Left renal cortex interstitium (tissue), 4 donors: Measurements from ENCODE around the gene YBX2. TPM values are rescaled to one million over a fixed set of nuclear protein-coding genes. Genes with fewer than 3 reads are reported as not detected.

Experiments used
- DNase-seq, 4 donors: peaks; one replicate each; pipeline ENCODE4 v3.0.0-alpha.2; 2013; ENCODE audit warnings: low read depth in 4 of 4, low spot score in 2 of 4, missing footprints in 1 of 4
- polyA plus RNA-seq, 4 donors: library from polyadenylated mRNA; unstranded; fragments of 120-200 nt; gene quantifications; one replicate each; pipeline ENCODE4 v1.2.1, GENCODE V29; 2013; ENCODE audit not compliant: insufficient read length in 4 of 4

Gene YBX2
- polyA plus RNA-seq, 4 donors: 2.5 to 5.3 (median 3.1) TPM

GRCh38 chr17:7306911-7307685, 12.7 kb upstream of the YBX2 start, which contains the start of gene EIF5A:
TSS of gene EIF5A (plus strand) at chr17:7307628. CDS start at chr17:7309636, 2,008 bp downstream.
- peak; percentile 99 to 100 (median 100) for DNase-seq

- no peak for DNase-seq
Measured at GRCh38 chr17:7304179-7304578, 9.7 kb upstream of the YBX2 start.

- DNase-seq: no peak
Measured at GRCh38 chr17:7296189-7296861, 1.9 kb upstream of the YBX2 start.

GRCh38 chr17:7295230-7296180, 1.1 kb upstream of the YBX2 start:
- no peak for DNase-seq

DNA sequence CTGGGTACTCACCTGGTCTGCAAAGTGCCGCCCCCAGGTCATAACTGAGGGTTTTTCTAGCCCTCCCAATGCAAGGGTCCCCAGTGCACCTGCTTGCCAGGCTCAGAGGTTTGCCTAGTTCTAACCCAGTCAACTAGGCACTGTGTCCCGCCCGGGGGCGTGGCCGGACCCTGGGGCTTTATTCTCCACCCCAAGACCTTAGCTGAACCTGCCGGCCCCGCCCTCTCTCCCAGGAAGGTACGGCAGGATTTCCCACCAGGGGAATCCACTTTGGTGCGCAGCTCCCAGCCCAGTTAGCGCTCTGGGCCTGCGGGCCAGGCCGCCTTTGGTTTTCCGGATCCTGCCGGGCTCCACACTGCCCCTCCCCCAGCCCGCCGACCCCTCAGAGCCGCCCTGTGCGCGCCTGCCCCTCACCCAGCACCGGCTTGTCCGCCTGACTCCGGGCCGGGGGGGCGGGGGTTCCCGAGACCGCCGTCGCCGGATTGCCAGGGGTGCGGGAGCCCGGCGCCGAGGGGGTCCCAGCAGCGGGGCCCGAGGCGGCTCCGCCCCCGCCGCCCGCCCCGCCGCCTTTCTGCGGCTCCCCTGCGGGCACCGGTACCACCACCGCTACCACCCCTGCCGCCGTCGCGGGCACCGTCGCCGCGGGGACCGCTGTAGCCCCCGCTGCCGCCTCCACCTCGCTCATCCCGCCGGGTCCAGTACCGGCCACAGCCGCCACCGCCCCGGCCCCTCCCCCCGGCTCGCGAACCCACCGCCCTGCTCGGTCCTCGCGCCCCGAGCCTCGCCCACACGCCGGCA, 424 bp downstream of the YBX2 start:
- DNase-seq: no peak

DNA sequence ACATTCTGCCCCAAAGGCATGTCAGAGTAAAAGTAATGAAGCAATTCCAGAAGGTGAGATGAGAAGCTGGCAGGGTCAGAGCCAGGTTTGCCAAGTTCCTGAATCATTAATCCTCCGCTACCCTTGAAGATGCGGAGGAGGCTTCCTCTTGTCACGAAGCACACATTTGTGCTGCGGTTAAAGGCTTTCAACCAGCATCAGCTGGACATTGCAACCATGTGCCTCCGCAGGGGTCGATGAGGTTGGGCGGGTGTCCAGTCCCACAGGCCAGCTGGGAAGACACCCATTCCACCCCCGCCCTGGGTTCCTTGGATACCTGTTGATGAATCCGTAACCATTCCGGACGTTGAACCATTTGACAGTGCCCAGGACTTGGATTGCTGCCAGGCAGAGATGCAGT, 1.3 kb downstream of the YBX2 start:
- DNase-seq: no peak

- no peak for DNase-seq
Measured at GRCh38 chr17:7292729-7293128, 1.7 kb downstream of the YBX2 start.

DNA sequence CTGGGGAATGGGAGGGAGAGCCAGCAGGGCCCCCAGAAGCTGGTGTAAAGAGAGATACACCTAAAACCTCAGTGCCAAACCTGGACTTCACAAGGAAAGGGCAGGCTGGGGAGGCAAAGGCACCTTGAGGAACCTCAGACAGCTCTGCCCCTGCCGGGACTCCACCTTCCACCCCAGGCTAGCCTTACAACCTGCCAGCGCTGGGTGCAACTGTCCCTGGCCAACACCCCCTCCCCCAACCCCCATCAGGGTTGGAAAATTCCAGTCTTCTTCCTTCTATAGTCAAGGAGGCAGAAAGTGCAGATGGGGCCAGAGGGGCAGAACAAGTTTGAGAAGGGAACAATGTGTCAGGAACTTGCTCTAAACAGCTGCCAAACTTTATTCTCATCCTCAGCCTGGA, 2.2 kb downstream of the YBX2 start:
- no peak for DNase-seq

DNA sequence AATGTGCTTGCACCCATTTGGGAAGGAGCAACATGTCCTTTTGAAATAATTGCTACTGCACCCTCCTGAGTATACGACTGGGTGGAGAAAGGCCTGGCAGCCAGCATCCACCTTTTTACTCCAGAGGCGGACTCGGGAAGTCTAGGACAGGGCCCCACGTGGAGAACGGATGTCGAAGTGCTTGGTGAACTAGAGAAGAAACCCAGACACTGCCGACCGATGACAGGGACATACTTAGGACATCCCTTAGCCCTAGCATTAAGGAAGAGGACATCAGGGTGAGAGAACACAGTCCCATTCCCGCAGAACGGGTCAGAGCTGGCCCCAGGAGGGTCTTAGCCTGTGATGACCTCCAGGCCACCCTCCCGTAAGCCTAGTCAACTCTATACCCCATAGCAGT, 3.8 kb downstream of the YBX2 start:
- DNase-seq: no peak

DNA sequence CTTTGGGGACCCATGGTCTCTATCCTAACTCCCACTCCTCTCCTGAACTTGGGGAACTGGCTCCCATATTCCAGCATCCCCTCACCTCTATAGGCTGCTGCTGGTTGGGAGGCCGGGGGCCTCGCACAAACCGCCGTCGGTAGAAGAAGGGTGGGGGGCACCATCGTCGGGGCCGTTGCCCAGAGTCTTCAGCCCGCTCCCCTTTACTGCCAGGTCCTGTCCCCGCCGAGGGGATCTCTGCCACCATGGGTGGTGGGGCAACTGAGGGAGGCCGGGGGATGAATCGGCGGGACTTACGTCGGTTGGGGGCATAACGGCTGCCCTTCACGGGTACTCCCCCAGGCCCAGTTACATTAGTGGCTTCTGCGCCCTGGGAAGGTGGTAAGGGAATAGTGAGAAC, 4.3 kb downstream of the YBX2 start:
- DNase-seq: no peak

GRCh38 chr17:7289256-7290032, 5.0 kb downstream of the YBX2 start:
- DNase-seq: no peak

GRCh38 chr17:7285679-7286078, 8.8 kb downstream of the YBX2 start:
- DNase-seq: no peak

DNA sequence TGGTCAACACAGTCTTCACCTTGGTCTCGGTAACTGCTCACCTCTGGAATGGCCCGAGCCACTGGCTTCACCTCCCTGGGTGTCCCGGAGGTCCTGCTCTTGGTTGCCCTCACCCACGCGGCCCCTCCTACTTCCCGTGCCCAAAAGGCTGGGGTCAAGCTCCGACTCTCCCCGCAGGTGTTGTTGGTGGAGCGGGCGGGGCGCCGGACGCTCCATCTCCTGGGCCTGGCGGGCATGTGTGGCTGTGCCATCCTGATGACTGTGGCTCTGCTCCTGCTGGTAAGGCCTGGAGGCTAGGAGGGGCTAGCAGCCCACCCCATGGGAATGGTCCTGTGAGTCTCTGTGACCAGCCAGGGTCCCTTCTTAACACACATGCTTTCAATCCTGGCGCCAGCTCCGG, 9.5 kb downstream of the YBX2 start:
- DNase-seq: no peak

DNA sequence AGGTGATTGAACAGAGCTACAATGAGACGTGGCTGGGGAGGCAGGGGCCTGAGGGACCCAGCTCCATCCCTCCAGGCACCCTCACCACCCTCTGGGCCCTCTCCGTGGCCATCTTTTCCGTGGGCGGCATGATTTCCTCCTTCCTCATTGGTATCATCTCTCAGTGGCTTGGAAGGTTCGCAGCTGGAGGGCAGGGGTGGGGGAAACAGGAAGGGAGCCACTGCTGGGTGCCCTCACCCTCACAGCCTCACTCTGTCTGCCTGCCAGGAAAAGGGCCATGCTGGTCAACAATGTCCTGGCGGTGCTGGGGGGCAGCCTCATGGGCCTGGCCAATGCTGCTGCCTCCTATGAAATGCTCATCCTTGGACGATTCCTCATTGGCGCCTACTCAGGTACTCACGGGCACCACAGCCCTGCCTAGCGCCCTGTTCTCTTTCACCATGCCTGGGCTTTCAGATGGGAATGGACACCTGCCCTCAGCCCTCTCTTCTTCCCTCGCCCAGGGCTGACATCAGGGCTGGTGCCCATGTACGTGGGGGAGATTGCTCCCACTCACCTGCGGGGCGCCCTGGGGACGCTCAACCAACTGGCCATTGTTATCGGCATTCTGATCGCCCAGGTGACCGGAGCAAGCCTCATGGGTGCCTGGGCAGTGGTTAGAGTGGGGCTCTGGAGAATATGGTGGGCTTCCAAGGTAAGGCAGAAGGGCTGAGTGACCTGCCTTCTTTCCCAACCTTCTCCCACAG, 10.8 kb downstream of the YBX2 start:
- DNase-seq: no peak

- no peak for DNase-seq
Measured at GRCh38 chr17:7282752-7283321, 11.6 kb downstream of the YBX2 start.

GRCh38 chr17:7281953-7282751, 12.3 kb downstream of the YBX2 start:
- DNase-seq: no peak

DNA sequence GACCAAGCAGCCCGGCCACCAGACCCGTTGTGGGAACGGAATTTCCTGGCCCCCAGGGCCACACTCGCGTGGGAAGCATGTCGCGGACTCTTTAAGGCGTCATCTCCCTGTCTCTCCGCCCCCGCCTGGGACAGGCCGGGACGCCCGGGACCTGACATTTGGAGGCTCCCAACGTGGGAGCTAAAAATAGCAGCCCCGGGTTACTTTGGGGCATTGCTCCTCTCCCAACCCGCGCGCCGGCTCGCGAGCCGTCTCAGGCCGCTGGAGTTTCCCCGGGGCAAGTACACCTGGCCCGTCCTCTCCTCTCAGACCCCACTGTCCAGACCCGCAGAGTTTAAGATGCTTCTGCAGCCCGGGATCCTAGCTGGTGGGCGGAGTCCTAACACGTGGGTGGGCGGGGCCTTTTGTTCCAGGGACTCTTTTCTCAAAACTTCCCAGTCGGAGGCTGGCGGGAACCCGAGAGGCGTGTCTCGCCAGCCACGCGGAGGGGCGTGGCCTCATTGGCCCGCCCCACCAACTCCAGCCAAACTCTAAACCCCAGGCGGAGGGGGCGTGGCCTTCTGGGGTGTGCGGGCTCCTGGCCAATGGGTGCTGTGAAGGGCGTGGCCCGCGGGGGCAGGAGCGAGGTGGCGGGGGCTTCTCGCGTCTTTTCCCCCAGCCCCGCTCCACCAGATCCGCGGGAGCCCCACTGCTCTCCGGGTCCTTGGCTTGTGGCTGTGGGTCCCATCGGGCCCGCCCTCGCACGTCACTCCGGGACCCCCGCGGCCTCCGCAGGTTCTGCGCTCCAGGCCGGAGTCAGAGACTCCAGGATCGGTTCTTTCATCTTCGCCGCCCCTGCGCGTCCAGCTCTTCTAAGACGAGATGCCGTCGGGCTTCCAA, 13.1 kb downstream of the YBX2 start, which contains the start of gene SLC2A4:
TSS of gene SLC2A4 (plus strand) at position 645 of the 879 bp plus-strand sequence. CDS start at position 862, 217 bp downstream.
- peak; percentile 82 to 95 (median 90) for DNase-seq
